Measurements from ENCODE around the gene DIAPH1.
A peak's percentile ranks its signal among the peaks of the same experiment; 100 is the strongest.

Gene DIAPH1

GRCh38 chr5:141484310-141484640 is 134.5 kb downstream of the DIAPH1 start:
- no peak overlapping the region for H3K9ac ChIP-seq (ENCODE audit: low read depth, low read length, poor library complexity)
- no peak overlapping the region for H3K18ac ChIP-seq (ENCODE audit: low read length)
- peaks cover 13% of the 10 kb centered on the region for H3K79me1 ChIP-seq (ENCODE audit: low read depth, low read length)
- peaks cover 7 to 20% of the 10 kb centered on the region in 2 donors for H3K4me1 ChIP-seq (ENCODE audit: control insufficient read depth in 2 of 2, insufficient read depth in 1 of 2, low read depth in 1 of 2, low read length in 2 of 2)
- DNase-seq (ENCODE audit: low spot score) = no peak
- H3K4me3 ChIP-seq (ENCODE audit: low read length in 2 of 2) = peak overlapping the region in 1 of 2 donors; percentile 4
- H4K91ac ChIP-seq (ENCODE audit: low read depth, low read length, poor library complexity) = no peak overlapping the region
- no peak overlapping the region for H4K8ac ChIP-seq (ENCODE audit: low read depth, low read length)
- H3K23ac ChIP-seq (ENCODE audit: low read depth, low read length, poor library complexity) = no peak overlapping the region
- no peak overlapping the region for H2BK120ac ChIP-seq (ENCODE audit: low read depth, low read length)
- H2AFZ ChIP-seq (ENCODE audit: low read length) = no peak overlapping the region
- H3K27ac ChIP-seq (replicated peaks; ENCODE audit: low read length) = peak overlapping the region; percentile 69
- peak overlapping the region; percentile 43 for H3K4me2 ChIP-seq (ENCODE audit: insufficient read depth, low read length, poor library complexity, severe bottlenecking)
- peaks cover 4 to 58% of the 10 kb centered on the region in 2 donors for H3K9me3 ChIP-seq (replicated peaks in 1 of 2; ENCODE audit: control insufficient read depth in 2 of 2, insufficient read depth in 1 of 2, low read depth in 1 of 2, low read length in 2 of 2)
- peaks cover 14 to 40% of the 10 kb centered on the region in 2 donors for H3K36me3 ChIP-seq (replicated peaks in 1 of 2; ENCODE audit: control insufficient read depth in 2 of 2, insufficient read depth in 2 of 2, low read length in 2 of 2)
- no peak overlapping the region for H2BK12ac ChIP-seq (ENCODE audit: low read length)
- H3K4ac ChIP-seq (ENCODE audit: low read length) = no peak overlapping the region
- no peak overlapping the region for H2BK5ac ChIP-seq (ENCODE audit: low read length)
- no peak overlapping the region for H2BK15ac ChIP-seq (ENCODE audit: low read length)
- H3K14ac ChIP-seq (ENCODE audit: low read length) = no peak overlapping the region
- H3K27me3 ChIP-seq (ENCODE audit: control insufficient read depth in 3 of 3, insufficient read depth in 3 of 3, low read depth in 1 of 3, low read length in 3 of 3) = peaks cover 0 to 2% (median 0%) of the 10 kb centered on the region in 3 experiments
- WGBS, 2 donors (ENCODE audit: extremely low coverage in 2 of 2, insufficient read length in 2 of 2, insufficient replicate concordance in 1 of 2) = no CpG with 5 or more reads among the region's 4 CpGs
- no peak overlapping the region for H2AK5ac ChIP-seq (ENCODE audit: low read depth, low read length)

GRCh38 chr5:141483902-141484301 is 134.9 kb downstream of the DIAPH1 start:
- no peak overlapping the region for H3K18ac ChIP-seq (ENCODE audit: low read length)
- no peak overlapping the region for H3K4me3 ChIP-seq (ENCODE audit: low read length in 2 of 2)
- no peak overlapping the region for H2BK120ac ChIP-seq (ENCODE audit: low read depth, low read length)
- peaks cover 13 to 38% of the 10 kb centered on the region in 2 donors for H3K36me3 ChIP-seq (replicated peaks in 1 of 2; ENCODE audit: control insufficient read depth in 2 of 2, insufficient read depth in 2 of 2, low read length in 2 of 2)
- H3K4ac ChIP-seq (ENCODE audit: low read length) = no peak overlapping the region
- peak overlapping the region; percentile 69 for H3K27ac ChIP-seq (replicated peaks; ENCODE audit: low read length)
- peaks cover 13% of the 10 kb centered on the region for H3K79me1 ChIP-seq (ENCODE audit: low read depth, low read length)
- no peak overlapping the region for H2AFZ ChIP-seq (ENCODE audit: low read length)
- peaks cover 4 to 19% of the 10 kb centered on the region in 2 donors for H3K4me1 ChIP-seq (ENCODE audit: control insufficient read depth in 2 of 2, insufficient read depth in 1 of 2, low read depth in 1 of 2, low read length in 2 of 2)
- no peak overlapping the region for H3K9ac ChIP-seq (ENCODE audit: low read depth, low read length, poor library complexity)
- no CpG with 5 or more reads among the region's 3 CpGs for WGBS, 2 donors (ENCODE audit: extremely low coverage in 2 of 2, insufficient read length in 2 of 2, insufficient replicate concordance in 1 of 2)
- H3K23ac ChIP-seq (ENCODE audit: low read depth, low read length, poor library complexity) = no peak overlapping the region
- no peak overlapping the region for H2AK5ac ChIP-seq (ENCODE audit: low read depth, low read length)
- no peak overlapping the region for H2BK15ac ChIP-seq (ENCODE audit: low read length)
- no peak overlapping the region for H2BK12ac ChIP-seq (ENCODE audit: low read length)
- no peak for DNase-seq (ENCODE audit: low spot score)
- no peak overlapping the region for H4K91ac ChIP-seq (ENCODE audit: low read depth, low read length, poor library complexity)
- H2BK5ac ChIP-seq (ENCODE audit: low read length) = no peak overlapping the region
- H3K14ac ChIP-seq (ENCODE audit: low read length) = no peak overlapping the region
- no peak overlapping the region for H4K8ac ChIP-seq (ENCODE audit: low read depth, low read length)
- peaks cover 0 to 2% (median 0%) of the 10 kb centered on the region in 3 experiments for H3K27me3 ChIP-seq (ENCODE audit: control insufficient read depth in 3 of 3, insufficient read depth in 3 of 3, low read depth in 1 of 3, low read length in 3 of 3)
- peak overlapping the region; percentile 43 for H3K4me2 ChIP-seq (ENCODE audit: insufficient read depth, low read length, poor library complexity, severe bottlenecking)
- H3K9me3 ChIP-seq (replicated peaks in 1 of 2; ENCODE audit: control insufficient read depth in 2 of 2, insufficient read depth in 1 of 2, low read depth in 1 of 2, low read length in 2 of 2) = peaks cover 4 to 58% of the 10 kb centered on the region in 2 donors

GRCh38 chr5:141479776-141480175 is 139.0 kb downstream of the DIAPH1 start:
- no peak overlapping the region for H4K8ac ChIP-seq (ENCODE audit: low read depth, low read length)
- DNase-seq (ENCODE audit: low spot score) = no peak
- H3K9me3 ChIP-seq (replicated peaks in 1 of 2; ENCODE audit: control insufficient read depth in 2 of 2, insufficient read depth in 1 of 2, low read depth in 1 of 2, low read length in 2 of 2) = peaks cover 17 to 59% of the 10 kb centered on the region in 2 donors
- H2BK5ac ChIP-seq (ENCODE audit: low read length) = no peak overlapping the region
- H3K4me2 ChIP-seq (ENCODE audit: insufficient read depth, low read length, poor library complexity, severe bottlenecking) = no peak overlapping the region
- H2AFZ ChIP-seq (ENCODE audit: low read length) = no peak overlapping the region
- no peak overlapping the region for H3K23ac ChIP-seq (ENCODE audit: low read depth, low read length, poor library complexity)
- H2BK15ac ChIP-seq (ENCODE audit: low read length) = no peak overlapping the region
- H2BK120ac ChIP-seq (ENCODE audit: low read depth, low read length) = no peak overlapping the region
- H3K4me1 ChIP-seq (ENCODE audit: control insufficient read depth in 2 of 2, insufficient read depth in 1 of 2, low read depth in 1 of 2, low read length in 2 of 2) = peaks cover 0 to 17% of the 10 kb centered on the region in 2 donors
- H3K27ac ChIP-seq (replicated peaks; ENCODE audit: low read length) = no peak overlapping the region
- H2BK12ac ChIP-seq (ENCODE audit: low read length) = no peak overlapping the region
- no peaks in the 10 kb centered on the region for H3K27me3 ChIP-seq (ENCODE audit: control insufficient read depth in 3 of 3, insufficient read depth in 3 of 3, low read depth in 1 of 3, low read length in 3 of 3)
- peaks cover 12 to 37% of the 10 kb centered on the region in 2 donors for H3K36me3 ChIP-seq (replicated peaks in 1 of 2; ENCODE audit: control insufficient read depth in 2 of 2, insufficient read depth in 2 of 2, low read length in 2 of 2)
- H2AK5ac ChIP-seq (ENCODE audit: low read depth, low read length) = no peak overlapping the region
- no peak overlapping the region for H3K14ac ChIP-seq (ENCODE audit: low read length)
- H3K79me1 ChIP-seq (ENCODE audit: low read depth, low read length) = peaks cover 14% of the 10 kb centered on the region
- no peak overlapping the region for H3K9ac ChIP-seq (ENCODE audit: low read depth, low read length, poor library complexity)
- H3K18ac ChIP-seq (ENCODE audit: low read length) = no peak overlapping the region
- no peak overlapping the region for H3K4me3 ChIP-seq (ENCODE audit: low read length in 2 of 2)
- H3K4ac ChIP-seq (ENCODE audit: low read length) = no peak overlapping the region
- no peak overlapping the region for H4K91ac ChIP-seq (ENCODE audit: low read depth, low read length, poor library complexity)

GRCh38 chr5:141478321-141478945 is 140.4 kb downstream of the DIAPH1 start:
- no peak for DNase-seq (ENCODE audit: low spot score)
- H3K4me3 ChIP-seq (ENCODE audit: low read length in 2 of 2) = no peak overlapping the region

More at GRCh38 chr5:141478321-141478945, 140.4 kb downstream of the DIAPH1 start:
- Histone ChIP-seq H3K4me2 (ENCODE audit: insufficient read depth, low read length, poor library complexity, severe bottlenecking) (no peak overlapping the region), H3K14ac (ENCODE audit: low read length) (no peak overlapping the region), H3K27ac (replicated peaks; ENCODE audit: low read length) (no peak overlapping the region), H2AFZ (ENCODE audit: low read length) (no peak overlapping the region), H2BK5ac (ENCODE audit: low read length) (no peak overlapping the region), H2BK120ac (ENCODE audit: low read depth, low read length) (no peak overlapping the region), H3K79me1 (ENCODE audit: low read depth, low read length) (peaks cover 14% of the 10 kb centered on the region), H3K23ac (ENCODE audit: low read depth, low read length, poor library complexity) (no peak overlapping the region), H3K4ac (ENCODE audit: low read length) (no peak overlapping the region), H3K9ac (ENCODE audit: low read depth, low read length, poor library complexity) (no peak overlapping the region), H4K8ac (ENCODE audit: low read depth, low read length) (no peak overlapping the region), H3K36me3 (replicated peaks in 1 of 2; ENCODE audit: control insufficient read depth in 2 of 2, insufficient read depth in 2 of 2, low read length in 2 of 2) (peaks cover 12 to 37% of the 10 kb centered on the region in 2 donors), H3K4me1 (ENCODE audit: control insufficient read depth in 2 of 2, insufficient read depth in 1 of 2, low read depth in 1 of 2, low read length in 2 of 2) (peaks cover 0 to 11% of the 10 kb centered on the region in 2 donors), H2BK15ac (ENCODE audit: low read length) (no peak overlapping the region), H3K27me3 (ENCODE audit: control insufficient read depth in 3 of 3, insufficient read depth in 3 of 3, low read depth in 1 of 3, low read length in 3 of 3) (no peaks in the 10 kb centered on the region), H3K18ac (ENCODE audit: low read length) (no peak overlapping the region), H4K91ac (ENCODE audit: low read depth, low read length, poor library complexity) (no peak overlapping the region), H2BK12ac (ENCODE audit: low read length) (no peak overlapping the region), H3K9me3 (replicated peaks in 1 of 2; ENCODE audit: control insufficient read depth in 2 of 2, insufficient read depth in 1 of 2, low read depth in 1 of 2, low read length in 2 of 2) (peaks cover 17 to 47% of the 10 kb centered on the region in 2 donors), H2AK5ac (ENCODE audit: low read depth, low read length) (no peak overlapping the region)
- WGBS, 2 donors (ENCODE audit: extremely low coverage in 2 of 2, insufficient read length in 2 of 2, insufficient replicate concordance in 1 of 2) = no CpG with 5 or more reads among the region's 20 CpGs
